ENCODE results near the gene CCR7.

The CCR7 gene

GRCh38 chr17:40536295-40537171 is 28.7 kb downstream of the CCR7 start:
- H3K36me3 ChIP-seq (ENCODE audit: control insufficient read depth in 5 of 5, insufficient read depth in 5 of 5, low read length in 5 of 5): no peaks in the 10 kb centered on the region
- H3K4me3 ChIP-seq (ENCODE audit: low read depth in 1 of 5, low read length in 5 of 5): peak overlapping the region in 1 of 5 donors; percentile 23
- H3K9me3 ChIP-seq (ENCODE audit: control insufficient read depth in 5 of 5, low read length in 5 of 5): no peaks in the 10 kb centered on the region
- H3K27me3 ChIP-seq (ENCODE audit: control insufficient read depth in 5 of 5, insufficient read depth in 4 of 5, low read length in 5 of 5): no peaks in the 10 kb centered on the region
- peaks cover 39 to 90% (median 77%) of the 10 kb centered on the region in 5 donors for H3K4me1 ChIP-seq (ENCODE audit: control insufficient read depth in 5 of 5, insufficient read depth in 5 of 5, low read length in 5 of 5)
- peak overlapping the region; percentile 95 for H3K27ac ChIP-seq (ENCODE audit: low read depth, low read length)
- peak overlapping the region in 3 of 5 donors; percentile 11 to 52 (median 44) for H3K9ac ChIP-seq (ENCODE audit: low read length in 5 of 5)

GRCh38 chr17:40535924-40536294 is 29.4 kb downstream of the CCR7 start:
- Histone ChIP-seq H3K36me3 (ENCODE audit: control insufficient read depth in 5 of 5, insufficient read depth in 5 of 5, low read length in 5 of 5) (no peaks in the 10 kb centered on the region), H3K9ac (ENCODE audit: low read length in 5 of 5) (peak overlapping the region in 3 of 5 donors; percentile 3 to 44 (median 11)), H3K27ac (ENCODE audit: low read depth, low read length) (peak overlapping the region; percentile 95), H3K4me3 (ENCODE audit: low read depth in 1 of 5, low read length in 5 of 5) (no peak overlapping the region), H3K4me1 (ENCODE audit: control insufficient read depth in 5 of 5, insufficient read depth in 5 of 5, low read length in 5 of 5) (peaks cover 37 to 86% (median 71%) of the 10 kb centered on the region in 5 donors), H3K27me3 (ENCODE audit: control insufficient read depth in 5 of 5, insufficient read depth in 4 of 5, low read length in 5 of 5) (no peaks in the 10 kb centered on the region), H3K9me3 (ENCODE audit: control insufficient read depth in 5 of 5, low read length in 5 of 5) (no peaks in the 10 kb centered on the region)

GRCh38 chr17:40535438-40535837 is 29.8 kb downstream of the CCR7 start:
- peak overlapping the region; percentile 95 for H3K27ac ChIP-seq (ENCODE audit: low read depth, low read length)
- H3K9ac ChIP-seq (ENCODE audit: low read length in 5 of 5): peak overlapping the region in 1 of 5 donors; percentile 3
- H3K4me3 ChIP-seq (ENCODE audit: low read depth in 1 of 5, low read length in 5 of 5): no peak overlapping the region
- no peaks in the 10 kb centered on the region for H3K36me3 ChIP-seq (ENCODE audit: control insufficient read depth in 5 of 5, insufficient read depth in 5 of 5, low read length in 5 of 5)
- H3K27me3 ChIP-seq (ENCODE audit: control insufficient read depth in 5 of 5, insufficient read depth in 4 of 5, low read length in 5 of 5): no peaks in the 10 kb centered on the region
- H3K4me1 ChIP-seq (ENCODE audit: control insufficient read depth in 5 of 5, insufficient read depth in 5 of 5, low read length in 5 of 5): peaks cover 34 to 81% (median 68%) of the 10 kb centered on the region in 5 donors
- no peaks in the 10 kb centered on the region for H3K9me3 ChIP-seq (ENCODE audit: control insufficient read depth in 5 of 5, low read length in 5 of 5)

GRCh38 chr17:40534371-40535189 is 30.7 kb downstream of the CCR7 start:
- Histone ChIP-seq H3K9ac (ENCODE audit: low read length in 5 of 5) (peak overlapping the region in 3 of 5 donors; percentile 16 to 33 (median 31)), H3K27me3 (ENCODE audit: control insufficient read depth in 5 of 5, insufficient read depth in 4 of 5, low read length in 5 of 5) (no peaks in the 10 kb centered on the region), H3K36me3 (ENCODE audit: control insufficient read depth in 5 of 5, insufficient read depth in 5 of 5, low read length in 5 of 5) (no peaks in the 10 kb centered on the region), H3K27ac (ENCODE audit: low read depth, low read length) (peak overlapping the region; percentile 18), H3K4me3 (ENCODE audit: low read depth in 1 of 5, low read length in 5 of 5) (no peak overlapping the region), H3K4me1 (ENCODE audit: control insufficient read depth in 5 of 5, insufficient read depth in 5 of 5, low read length in 5 of 5) (peaks cover 29 to 72% (median 61%) of the 10 kb centered on the region in 5 donors), H3K9me3 (ENCODE audit: control insufficient read depth in 5 of 5, low read length in 5 of 5) (no peaks in the 10 kb centered on the region)

GRCh38 chr17:40533896-40534295 is 31.4 kb downstream of the CCR7 start:
- H3K27me3 ChIP-seq (ENCODE audit: control insufficient read depth in 5 of 5, insufficient read depth in 4 of 5, low read length in 5 of 5): no peaks in the 10 kb centered on the region
- peak overlapping the region in 3 of 5 donors; percentile 16 to 33 (median 31) for H3K9ac ChIP-seq (ENCODE audit: low read length in 5 of 5)
- peak overlapping the region; percentile 18 for H3K27ac ChIP-seq (ENCODE audit: low read depth, low read length)
- peaks cover 29 to 65% (median 54%) of the 10 kb centered on the region in 5 donors for H3K4me1 ChIP-seq (ENCODE audit: control insufficient read depth in 5 of 5, insufficient read depth in 5 of 5, low read length in 5 of 5)
- H3K4me3 ChIP-seq (ENCODE audit: low read depth in 1 of 5, low read length in 5 of 5): no peak overlapping the region
- no peaks in the 10 kb centered on the region for H3K9me3 ChIP-seq (ENCODE audit: control insufficient read depth in 5 of 5, low read length in 5 of 5)
- no peaks in the 10 kb centered on the region for H3K36me3 ChIP-seq (ENCODE audit: control insufficient read depth in 5 of 5, insufficient read depth in 5 of 5, low read length in 5 of 5)

- peak overlapping the region in 3 of 5 donors; percentile 9 to 21 (median 11) for H3K9ac ChIP-seq (ENCODE audit: low read length in 5 of 5)
Measured at GRCh38 chr17:40532520-40533253, 32.6 kb downstream of the CCR7 start.

GRCh38 chr17:40531051-40531991 is 34.0 kb downstream of the CCR7 start:
- no peak overlapping the region for H3K9ac ChIP-seq (ENCODE audit: low read length in 5 of 5)
- no peaks in the 10 kb centered on the region for H3K9me3 ChIP-seq (ENCODE audit: control insufficient read depth in 5 of 5, low read length in 5 of 5)
- no peaks in the 10 kb centered on the region for H3K27me3 ChIP-seq (ENCODE audit: control insufficient read depth in 5 of 5, insufficient read depth in 4 of 5, low read length in 5 of 5)
- peaks cover 15 to 42% (median 28%) of the 10 kb centered on the region in 5 donors for H3K4me1 ChIP-seq (ENCODE audit: control insufficient read depth in 5 of 5, insufficient read depth in 5 of 5, low read length in 5 of 5)
- H3K4me3 ChIP-seq (ENCODE audit: low read depth in 1 of 5, low read length in 5 of 5): no peak overlapping the region
- H3K36me3 ChIP-seq (ENCODE audit: control insufficient read depth in 5 of 5, insufficient read depth in 5 of 5, low read length in 5 of 5): no peaks in the 10 kb centered on the region
- peak overlapping the region; percentile 66 for H3K27ac ChIP-seq (ENCODE audit: low read depth, low read length)

More at GRCh38 chr17:40532520-40533253, 32.6 kb downstream of the CCR7 start:
- peaks cover 23 to 54% (median 42%) of the 10 kb centered on the region in 5 donors for H3K4me1 ChIP-seq (ENCODE audit: control insufficient read depth in 5 of 5, insufficient read depth in 5 of 5, low read length in 5 of 5)
- H3K36me3 ChIP-seq (ENCODE audit: control insufficient read depth in 5 of 5, insufficient read depth in 5 of 5, low read length in 5 of 5): no peaks in the 10 kb centered on the region
- H3K27ac ChIP-seq (ENCODE audit: low read depth, low read length): peak overlapping the region; percentile 66
- no peak overlapping the region for H3K4me3 ChIP-seq (ENCODE audit: low read depth in 1 of 5, low read length in 5 of 5)
- no peaks in the 10 kb centered on the region for H3K9me3 ChIP-seq (ENCODE audit: control insufficient read depth in 5 of 5, low read length in 5 of 5)
- no peaks in the 10 kb centered on the region for H3K27me3 ChIP-seq (ENCODE audit: control insufficient read depth in 5 of 5, insufficient read depth in 4 of 5, low read length in 5 of 5)

- Histone ChIP-seq H3K4me3 (ENCODE audit: low read depth in 1 of 5, low read length in 5 of 5) (no peak overlapping the region), H3K4me1 (ENCODE audit: control insufficient read depth in 5 of 5, insufficient read depth in 5 of 5, low read length in 5 of 5) (peaks cover 10 to 35% (median 22%) of the 10 kb centered on the region in 5 donors), H3K27me3 (ENCODE audit: control insufficient read depth in 5 of 5, insufficient read depth in 4 of 5, low read length in 5 of 5) (no peaks in the 10 kb centered on the region), H3K36me3 (ENCODE audit: control insufficient read depth in 5 of 5, insufficient read depth in 5 of 5, low read length in 5 of 5) (no peaks in the 10 kb centered on the region), H3K27ac (ENCODE audit: low read depth, low read length) (no peak overlapping the region), H3K9me3 (ENCODE audit: control insufficient read depth in 5 of 5, low read length in 5 of 5) (no peaks in the 10 kb centered on the region), H3K9ac (ENCODE audit: low read length in 5 of 5) (no peak overlapping the region)
Measured at GRCh38 chr17:40530531-40530994, 34.7 kb downstream of the CCR7 start.

GRCh38 chr17:40529991-40530390 is 35.3 kb downstream of the CCR7 start:
- Histone ChIP-seq H3K9me3 (ENCODE audit: control insufficient read depth in 5 of 5, low read length in 5 of 5) (no peaks in the 10 kb centered on the region), H3K4me3 (ENCODE audit: low read depth in 1 of 5, low read length in 5 of 5) (no peak overlapping the region), H3K27me3 (ENCODE audit: control insufficient read depth in 5 of 5, insufficient read depth in 4 of 5, low read length in 5 of 5) (no peaks in the 10 kb centered on the region), H3K4me1 (ENCODE audit: control insufficient read depth in 5 of 5, insufficient read depth in 5 of 5, low read length in 5 of 5) (peaks cover 10 to 34% (median 22%) of the 10 kb centered on the region in 5 donors), H3K27ac (ENCODE audit: low read depth, low read length) (no peak overlapping the region), H3K9ac (ENCODE audit: low read length in 5 of 5) (no peak overlapping the region), H3K36me3 (ENCODE audit: control insufficient read depth in 5 of 5, insufficient read depth in 5 of 5, low read length in 5 of 5) (no peaks in the 10 kb centered on the region)

All from subcutaneous abdominal adipose tissue (tissue), 5 donors.